HTERT RPE-1 (cell line): ENCODE data around the gene PARD3B.

Experiments
- in situ Hi-C: fragments of 300-500 bp; cut with MboI; formaldehyde crosslinking; loops from 4 replicates; pipeline ENCODE4 v1.14.3; 2020; ENCODE audit warnings: low sequenced_read_pairs

Gene PARD3B

GRCh38 chr2:205089958-205090357, 544.7 kb downstream of the PARD3B start:
- in situ Hi-C loops, result no loop called here

GRCh38 chr2:205091411-205091810, 546.1 kb downstream of the PARD3B start:
- in situ Hi-C loops, result no loop called here

- in situ Hi-C loops, result no loop called here
Measured at GRCh38 chr2:205094031-205094430, 548.8 kb downstream of the PARD3B start.

GRCh38 chr2:205103699-205104098, 558.4 kb downstream of the PARD3B start:
- in situ Hi-C loops, result no loop called here

GRCh38 chr2:205107810-205108209, 562.5 kb downstream of the PARD3B start:
- in situ Hi-C loops, result no loop called here

GRCh38 chr2:205115511-205115910, 570.2 kb downstream of the PARD3B start:
- in situ Hi-C loops, result no loop called here

- in situ Hi-C loops, result no loop called here
Measured at GRCh38 chr2:205117125-205117524, 571.9 kb downstream of the PARD3B start.

- in situ Hi-C loops, result no loop called here
Measured at GRCh38 chr2:205119136-205119535, 573.9 kb downstream of the PARD3B start.

GRCh38 chr2:205128726-205129125, 583.5 kb downstream of the PARD3B start:
- in situ Hi-C loops, result no loop called here

GRCh38 chr2:205129531-205129930, 584.3 kb downstream of the PARD3B start:
- in situ Hi-C loops, result no loop called here

- in situ Hi-C loops, result no loop called here
Measured at GRCh38 chr2:205130111-205130829, 585.0 kb downstream of the PARD3B start.

- in situ Hi-C loops, result no loop called here
Measured at GRCh38 chr2:205133544-205133943, 588.3 kb downstream of the PARD3B start.

- in situ Hi-C loops, result no loop called here
Measured at GRCh38 chr2:205138735-205139134, 593.5 kb downstream of the PARD3B start.

- in situ Hi-C loops, result no loop called here
Measured at GRCh38 chr2:205139822-205140463, 594.7 kb downstream of the PARD3B start.

- in situ Hi-C loops, result no loop called here
Measured at GRCh38 chr2:205141381-205141780, 596.1 kb downstream of the PARD3B start.

- in situ Hi-C loops, result no loop called here
Measured at GRCh38 chr2:205145888-205146287, 600.6 kb downstream of the PARD3B start.

- in situ Hi-C loops, result no loop called here
Measured at GRCh38 chr2:205148755-205149154, 603.5 kb downstream of the PARD3B start.

GRCh38 chr2:205156457-205156856, 611.2 kb downstream of the PARD3B start:
- in situ Hi-C loops, result no loop called here

GRCh38 chr2:205158404-205158803, 613.1 kb downstream of the PARD3B start:
- in situ Hi-C loops, result no loop called here

- in situ Hi-C loops, result no loop called here
Measured at GRCh38 chr2:205161156-205161839, 616.0 kb downstream of the PARD3B start.

GRCh38 chr2:205166745-205167144, 621.5 kb downstream of the PARD3B start:
- in situ Hi-C loops, result no loop called here

GRCh38 chr2:205169012-205169411, 623.7 kb downstream of the PARD3B start:
- in situ Hi-C loops, result no loop called here
